Thoracic aorta (tissue), 2 donors: ENCODE measurements around the gene RPP38. TPM values are rescaled to one million over a fixed set of nuclear protein-coding genes. Genes with fewer than 3 reads are reported as not detected.

ENCODE experiments used
- ATAC-seq: fragments of 150-250 bp; one replicate; pipeline ENCODE4 v1.8.0; 2017; ENCODE audit warnings: low read depth; ENCODE audit not compliant: insufficient number of reproducible peaks, low FRiP score
- DNase-seq: peaks from one replicate; pipeline ENCODE4 v3.0.0-alpha.2; 2020; ENCODE audit warnings: low spot score
- H3K27ac ChIP-seq, 2 donors: fragments of 200-600 bp; sonication (generic); 1 replicate in 1 of 2; 2 replicates in 1 of 2; pipeline ENCODE4 v1.5.1; 2016; ENCODE audit warnings: mild to moderate bottlenecking in 2 of 2, moderate library complexity in 2 of 2
- H3K27me3 ChIP-seq: fragments of 200-600 bp; sonication (generic); replicated peaks from 2 replicates; pipeline ENCODE4 v1.6.0; 2016; ENCODE audit warnings: mild to moderate bottlenecking; ENCODE audit not compliant: insufficient read depth
- H3K36me3 ChIP-seq: fragments of 200-600 bp; sonication (generic); one replicate; pipeline ENCODE4 v1.5.1; 2016
- H3K4me1 ChIP-seq, 2 donors: fragments of 200-600 bp; sonication (generic); 1 replicate in 1 of 2; 2 replicates in 1 of 2; pipeline versions ENCODE4 v1.5.1 to v1.6.0; 2016; ENCODE audit warnings: low read depth in 2 of 2, mild to moderate bottlenecking in 1 of 2; ENCODE audit not compliant: control insufficient read depth in 1 of 2
- H3K4me3 ChIP-seq: fragments of 200-600 bp; sonication (generic); 2 replicates; pipeline ENCODE4 v1.5.1; 2016; ENCODE audit warnings: mild to moderate bottlenecking
- H3K9me3 ChIP-seq: fragments of 200-600 bp; sonication (generic); 2 replicates; pipeline ENCODE4 v1.5.1; 2016
- CTCF ChIP-seq: fragments of 200-600 bp; sonication (generic); IDR thresholded peaks from one replicate; pipeline ENCODE4 v1.5.1; 2019; ENCODE audit warnings: antibody characterized with exemption
- total RNA-seq, 2 donors: library from RNA; depleted of rRNA; stranded (reverse); fragments of >200 nt; gene quantifications; one replicate each; pipeline versions ENCODE4 v1.1.0 to v1.2.3, GENCODE V29; 2016

The RPP38 gene
- total RNA-seq, 2 donors from 2014 or later, result 7.3 to 13.1 TPM

- no peak for ATAC-seq
Measured at GRCh38 chr10:15149042-15149771, 52.1 kb downstream of the RPP38 start.

GRCh38 chr10:15150563-15150962 is 53.4 kb downstream of the RPP38 start:
- no peak for TF ChIP-seq CTCF
- ATAC-seq, result no peak

More at GRCh38 chr10:15149042-15149771, 52.1 kb downstream of the RPP38 start:
- no peak overlapping the region for H3K27ac ChIP-seq
- no peaks in the 10 kb centered on the region for H3K9me3 ChIP-seq
- no peaks in the 10 kb centered on the region for H3K36me3 ChIP-seq
- H3K4me3 ChIP-seq, result no peak overlapping the region
- DNase-seq, result no peak
- TF ChIP-seq CTCF, result no peak
- H3K4me1 ChIP-seq, result no peaks in the 10 kb centered on the region
- H3K27me3 ChIP-seq, result no peaks in the 10 kb centered on the region

GRCh38 chr10:15152556-15152955 is 55.4 kb downstream of the RPP38 start:
- Histone ChIP-seq H3K36me3 (no peaks in the 10 kb centered on the region), H3K4me1 (no peaks in the 10 kb centered on the region), H3K27ac (no peak overlapping the region), H3K4me3 (no peak overlapping the region), H3K27me3 (no peaks in the 10 kb centered on the region), H3K9me3 (no peaks in the 10 kb centered on the region)
- TF ChIP-seq CTCF, result no peak
- DNase-seq (no peak), ATAC-seq (no peak)

More at GRCh38 chr10:15150563-15150962, 53.4 kb downstream of the RPP38 start:
- Histone ChIP-seq H3K9me3 (no peaks in the 10 kb centered on the region), H3K27me3 (no peaks in the 10 kb centered on the region), H3K27ac (no peak overlapping the region), H3K4me1 (no peaks in the 10 kb centered on the region), H3K36me3 (no peaks in the 10 kb centered on the region), H3K4me3 (no peak overlapping the region)
- no peak for DNase-seq

Other genes starting within 250 kb of the RPP38 start
- 10 to 100 TPM in 1 of 2 donors, under 1 TPM in 1; 0.95 to 12.2 TPM for gene SUV39H2, start 218.5 kb upstream of the RPP38 start, total RNA-seq
- 1 to 10 TPM; 6.9 to 9.9 TPM for gene DCLRE1C, start 143.3 kb upstream of the RPP38 start, total RNA-seq
- gene MEIG1, start 138.0 kb upstream of the RPP38 start, total RNA-seq, result not detected
- 1 to 10 TPM in 1 of 2 donors, not detected in 1; 2.5 TPM for gene OLAH, start 53.4 kb upstream of the RPP38 start, total RNA-seq
- under 1 TPM; 0.41 to 0.63 TPM for gene ACBD7, start 8.6 kb upstream of the RPP38 start, total RNA-seq
- 10 to 100 TPM; 15.0 to 18.7 TPM for gene NMT2, start 71.3 kb downstream of the RPP38 start, total RNA-seq